Esophagus muscularis mucosa (tissue), 4 donors: ENCODE data around the gene HEXIM2. TPM values are rescaled to one million over a fixed set of nuclear protein-coding genes. Genes with fewer than 3 reads are reported as not detected.
A peak's percentile ranks its signal among the peaks of the same experiment; 100 is the strongest.

Experiments used
- DNase-seq: peaks from one replicate; pipeline ENCODE4 v3.0.0-alpha.2; 2017; ENCODE audit errors: extremely low spot score
- H3K27ac ChIP-seq, 4 donors: fragments of 200-600 bp; sonication (generic); replicated peaks in 1 of 4; 1 replicate in 3 of 4; 2 replicates in 1 of 4; pipeline ENCODE4 v1.5.1; 2016 to 2019; ENCODE audit warnings: mild to moderate bottlenecking in 1 of 4
- H3K27me3 ChIP-seq, 4 donors: fragments of 200-600 bp; sonication (generic); one replicate each; pipeline versions ENCODE4 v1.5.1 to v1.6.0; 2016 to 2019
- H3K36me3 ChIP-seq, 4 donors: fragments of 200-600 bp; sonication (generic); one replicate each; pipeline ENCODE4 v1.5.1; 2016 to 2019
- H3K4me1 ChIP-seq, 4 donors: fragments of 200-600 bp; sonication (generic); one replicate each; pipeline ENCODE4 v1.5.1; 2016 to 2019
- H3K4me3 ChIP-seq, 4 donors: fragments of 200-600 bp; sonication (generic); 1 replicate in 2 of 4; 2 replicates in 2 of 4; pipeline ENCODE4 v1.5.1; 2016 to 2019; ENCODE audit warnings: mild to moderate bottlenecking in 4 of 4, moderate library complexity in 1 of 4
- H3K9me3 ChIP-seq, 4 donors: fragments of 200-600 bp; sonication (generic); 1 replicate in 3 of 4; 2 replicates in 1 of 4; pipeline ENCODE4 v1.5.1; 2016 to 2019
- EP300 ChIP-seq: sonication (generic); formaldehyde crosslinking; IDR thresholded peaks from one replicate; pipeline ENCODE4 v1.6.1; 2017; ENCODE audit warnings: antibody characterized with exemption
- POLR2A ChIP-seq: fragments of 450-650 bp; IDR thresholded peaks from one replicate; pipeline ENCODE4 v1.6.1; 2017; ENCODE audit warnings: antibody characterized with exemption, moderate library complexity, mild to moderate bottlenecking, low read depth
- POLR2AphosphoS5 ChIP-seq, 2 donors: sonication (generic); formaldehyde crosslinking; IDR thresholded peaks; one replicate each; pipeline ENCODE4 v1.6.1; 2017; ENCODE audit warnings: antibody characterized with exemption in 2 of 2
- WGBS: methylation state at CpG from one replicate; pipeline ENCODE4 v1.1.5; 2018; 5-methylcytosine and 5-hydroxymethylcytosine counted together
- intact Hi-C: fragments of 100-400 bp; cut with DNase I; formaldehyde crosslinking; loops from one replicate; pipeline ENCODE4 v1.15.1; 2023
- total RNA-seq, 4 donors: library from RNA; depleted of rRNA; stranded (reverse); fragments of >200 nt; gene quantifications; one replicate each; pipeline versions ENCODE4 v1.1.0 to v1.2.1, GENCODE V29; 2016
- TF ChIP-seq, protein P1 (sequence below), 3 experiments: fragments of 200-600 bp in 2 of 3; fragments of 450-650 bp in 1 of 3; sonication (generic) in 2 of 3; IDR thresholded peaks; one replicate each; pipeline ENCODE4 v1.5.1; 2017 to 2019; ENCODE audit warnings: antibody characterized with exemption in 3 of 3, mild to moderate bottlenecking in 2 of 3, moderate library complexity in 1 of 3

Gene HEXIM2
- total RNA-seq, 4 donors from 2014 or later, result 4.0 to 8.4 (median 7.0) TPM

DNA sequence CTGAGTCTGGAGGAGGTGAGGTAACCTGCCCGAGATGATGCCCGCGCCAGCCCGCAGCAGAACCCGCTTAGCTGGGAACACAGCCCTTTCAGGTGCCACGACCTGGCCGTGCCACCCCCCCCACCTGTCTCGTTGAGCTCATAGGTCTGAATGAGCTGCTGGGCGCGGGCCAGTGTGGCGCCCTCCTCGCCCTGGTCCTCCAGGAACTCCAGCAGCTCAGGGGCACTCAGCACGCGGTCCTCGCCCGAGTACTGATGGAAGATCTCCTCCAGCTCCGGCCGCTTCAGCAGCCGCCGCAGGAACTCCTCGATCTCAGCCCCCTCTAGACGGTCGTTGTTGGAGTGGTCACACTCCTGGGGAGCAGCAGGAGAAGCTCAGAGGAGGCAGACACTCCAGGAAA, 43.0 kb upstream of the HEXIM2 start:
- Histone ChIP-seq H3K4me1 (peaks cover 5 to 35% (median 25%) of the 10 kb centered on the region in 4 donors), H3K4me3 (no peak overlapping the region), H3K27ac (no peak overlapping the region), H3K9me3 (no peaks in the 10 kb centered on the region), H3K27me3 (no peaks in the 10 kb centered on the region), H3K36me3 (peaks cover 0 to 75% (median 70%) of the 10 kb centered on the region in 4 donors)
- 97% methylated on average over 9 of the region's 23 CpGs for WGBS
- DNase-seq, result no peak
- intact Hi-C loops, result no loop called here
- TF ChIP-seq POLR2A, result no peak
- TF ChIP-seq POLR2AphosphoS5 (IDR thresholded peaks at IDR 0.05), result no peak
- TF ChIP-seq, protein P1, sequence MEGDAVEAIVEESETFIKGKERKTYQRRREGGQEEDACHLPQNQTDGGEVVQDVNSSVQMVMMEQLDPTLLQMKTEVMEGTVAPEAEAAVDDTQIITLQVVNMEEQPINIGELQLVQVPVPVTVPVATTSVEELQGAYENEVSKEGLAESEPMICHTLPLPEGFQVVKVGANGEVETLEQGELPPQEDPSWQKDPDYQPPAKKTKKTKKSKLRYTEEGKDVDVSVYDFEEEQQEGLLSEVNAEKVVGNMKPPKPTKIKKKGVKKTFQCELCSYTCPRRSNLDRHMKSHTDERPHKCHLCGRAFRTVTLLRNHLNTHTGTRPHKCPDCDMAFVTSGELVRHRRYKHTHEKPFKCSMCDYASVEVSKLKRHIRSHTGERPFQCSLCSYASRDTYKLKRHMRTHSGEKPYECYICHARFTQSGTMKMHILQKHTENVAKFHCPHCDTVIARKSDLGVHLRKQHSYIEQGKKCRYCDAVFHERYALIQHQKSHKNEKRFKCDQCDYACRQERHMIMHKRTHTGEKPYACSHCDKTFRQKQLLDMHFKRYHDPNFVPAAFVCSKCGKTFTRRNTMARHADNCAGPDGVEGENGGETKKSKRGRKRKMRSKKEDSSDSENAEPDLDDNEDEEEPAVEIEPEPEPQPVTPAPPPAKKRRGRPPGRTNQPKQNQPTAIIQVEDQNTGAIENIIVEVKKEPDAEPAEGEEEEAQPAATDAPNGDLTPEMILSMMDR (IDR thresholded peaks at IDR 0.05), result no peak
- TF ChIP-seq EP300, result no peak

DNA sequence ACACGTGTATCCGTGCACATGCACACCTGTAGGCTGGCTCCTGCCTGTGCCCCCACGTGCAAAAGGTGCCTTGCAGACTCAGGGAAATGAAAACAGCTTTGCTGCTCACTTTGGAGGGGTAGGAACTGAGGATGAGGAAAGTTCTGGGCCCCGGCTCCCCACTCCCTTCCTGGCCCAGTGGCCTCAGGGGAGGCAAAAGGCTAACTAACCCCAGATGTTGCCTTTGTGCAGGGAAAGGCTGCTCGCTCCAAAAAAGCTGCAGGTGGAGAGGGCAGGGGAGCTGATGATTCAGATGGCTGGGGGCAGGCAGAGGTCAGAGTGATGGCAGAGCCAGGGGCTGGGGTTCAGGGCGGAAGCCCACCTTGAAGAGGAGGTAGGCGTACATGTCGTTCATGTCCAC, 41.7 kb upstream of the HEXIM2 start:
- H3K9me3 ChIP-seq, result no peaks in the 10 kb centered on the region
- H3K27me3 ChIP-seq, result no peaks in the 10 kb centered on the region
- no peak overlapping the region for H3K27ac ChIP-seq
- peaks cover 0 to 63% (median 57%) of the 10 kb centered on the region in 4 donors for H3K36me3 ChIP-seq
- peaks cover 18 to 48% (median 38%) of the 10 kb centered on the region in 4 donors for H3K4me1 ChIP-seq
- intact Hi-C loops, result no loop called here
- TF ChIP-seq EP300 (no peak), POLR2AphosphoS5 (IDR thresholded peaks at IDR 0.05) (no peak)
- TF ChIP-seq, protein P1 (IDR thresholded peaks at IDR 0.05), result no peak
- WGBS, result 78% methylated on average over 7 of the region's 8 CpGs
- no peak overlapping the region for H3K4me3 ChIP-seq
- no peak for DNase-seq

DNA sequence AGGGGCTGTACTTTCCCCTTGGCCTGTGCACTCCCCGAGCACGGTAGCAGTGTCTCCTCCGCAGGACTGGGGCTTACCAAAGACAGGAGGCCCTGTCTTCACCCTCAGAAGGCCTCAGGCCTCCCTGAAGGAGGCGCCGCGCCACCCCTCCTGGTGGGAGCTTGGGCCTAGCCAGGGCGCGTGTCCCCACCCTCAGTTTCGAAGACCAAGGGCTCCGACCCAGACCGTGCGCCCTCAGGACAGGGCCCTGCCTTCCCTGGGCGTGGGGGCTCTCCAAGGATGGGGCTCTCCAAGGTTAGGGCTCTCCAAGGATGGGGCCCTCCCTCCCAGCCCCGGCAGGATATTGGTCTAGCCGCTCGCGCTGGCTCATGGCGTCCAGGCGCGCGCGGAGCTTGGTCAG, 41.1 kb upstream of the HEXIM2 start:
- H3K4me1 ChIP-seq, result peaks cover 18 to 54% (median 44%) of the 10 kb centered on the region in 4 donors
- WGBS, result 94% methylated on average over 3 of the region's 22 CpGs
- no peaks in the 10 kb centered on the region for H3K27me3 ChIP-seq
- no peak overlapping the region for H3K27ac ChIP-seq
- peaks cover 0 to 57% (median 51%) of the 10 kb centered on the region in 4 donors for H3K36me3 ChIP-seq
- DNase-seq, result no peak
- H3K4me3 ChIP-seq, result no peak overlapping the region
- intact Hi-C loops, result no loop called here
- TF ChIP-seq POLR2AphosphoS5 (IDR thresholded peaks at IDR 0.05) (no peak), POLR2A (no peak), EP300 (no peak)
- TF ChIP-seq, protein P1 (IDR thresholded peaks at IDR 0.05), result no peak
- H3K9me3 ChIP-seq, result no peaks in the 10 kb centered on the region

DNA sequence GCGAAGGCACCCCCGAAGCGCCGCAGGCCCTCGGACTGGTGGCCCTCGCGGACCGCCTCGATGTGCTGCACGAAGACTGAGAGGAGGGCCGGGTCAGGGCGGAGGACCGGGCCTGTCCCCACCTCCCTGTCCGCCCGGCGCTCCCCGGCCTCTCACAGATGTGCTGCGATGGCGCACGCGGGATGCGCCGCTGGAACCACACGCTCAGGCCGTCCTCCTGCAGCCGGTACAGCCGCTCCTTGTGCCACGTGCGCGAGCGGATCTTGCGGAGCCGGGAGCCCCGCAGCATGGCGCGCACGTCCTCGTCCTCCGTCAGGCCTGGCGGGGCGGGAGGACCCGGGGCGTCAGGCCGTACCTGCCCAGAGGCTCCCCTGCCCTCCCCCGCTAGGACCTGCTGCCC, 40.6 kb upstream of the HEXIM2 start:
- no peaks in the 10 kb centered on the region for H3K27me3 ChIP-seq
- H3K27ac ChIP-seq, result no peak overlapping the region
- H3K9me3 ChIP-seq, result no peaks in the 10 kb centered on the region
- peaks cover 0 to 52% (median 48%) of the 10 kb centered on the region in 4 donors for H3K36me3 ChIP-seq
- DNase-seq, result no peak
- intact Hi-C loops, result no loop called here
- H3K4me3 ChIP-seq, result no peak overlapping the region
- H3K4me1 ChIP-seq, result peaks cover 18 to 54% (median 45%) of the 10 kb centered on the region in 4 donors
- 68% methylated on average over 9 of the region's 45 CpGs for WGBS
- TF ChIP-seq, protein P1 (IDR thresholded peaks at IDR 0.05), result no peak
- TF ChIP-seq EP300, result no peak

DNA sequence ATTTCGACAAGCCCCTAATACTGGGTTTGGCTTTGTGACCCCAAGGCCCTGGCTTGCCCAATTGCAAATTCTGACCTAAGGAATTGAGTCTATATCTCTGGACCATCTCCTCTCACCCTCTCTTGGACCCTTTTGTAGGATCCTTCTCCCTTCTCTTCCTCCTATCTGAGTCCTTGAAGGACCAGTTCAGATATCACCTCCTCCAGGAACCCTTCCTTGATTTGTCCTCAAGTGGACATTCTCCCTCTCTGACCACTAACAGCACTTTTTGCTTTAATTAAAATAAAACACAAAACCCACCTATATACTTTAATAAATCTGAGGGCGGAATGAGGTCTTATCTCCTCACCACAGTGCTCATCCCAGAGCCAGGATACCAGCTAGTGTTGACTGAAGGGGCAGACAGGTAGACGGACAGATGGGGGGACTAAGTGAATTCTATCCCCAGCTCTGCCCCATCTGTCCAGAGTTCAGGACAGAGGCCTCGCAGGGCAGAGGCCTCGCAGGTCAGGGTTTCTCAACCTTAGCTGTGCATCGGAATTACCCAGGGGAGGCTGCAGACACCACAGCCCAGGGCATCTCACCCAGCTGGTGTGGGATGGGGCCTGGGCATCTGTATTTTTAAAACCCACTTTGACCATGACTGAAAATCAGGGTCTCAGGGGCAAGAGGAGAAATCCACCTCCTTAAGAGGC, 38.5 kb upstream of the HEXIM2 start:
- Histone ChIP-seq H3K36me3 (peaks cover 0 to 30% (median 29%) of the 10 kb centered on the region in 4 donors), H3K27ac (peak overlapping the region; percentile 52 to 63 (median 56)), H3K4me3 (no peak overlapping the region), H3K27me3 (no peaks in the 10 kb centered on the region), H3K9me3 (no peaks in the 10 kb centered on the region), H3K4me1 (peaks cover 36 to 73% (median 65%) of the 10 kb centered on the region in 4 donors)
- WGBS, result 90% methylated on average over 3 of the region's 6 CpGs
- DNase-seq, result no peak
- intact Hi-C loops, result no loop called here
- no peak for TF ChIP-seq EP300
- no peak for TF ChIP-seq POLR2A
- TF ChIP-seq POLR2AphosphoS5 (IDR thresholded peaks at IDR 0.05), result no peak
- TF ChIP-seq, protein P1 (IDR thresholded peaks at IDR 0.05), result no peak
